AG04450 (cell line): ENCODE results near the gene HSD17B8. TPM values are rescaled to one million over a fixed set of nuclear protein-coding genes. Genes with fewer than 3 reads are reported as not detected.

ENCODE experiments used
- CTCF ChIA-PET: fragments of 300-600, 350-600 bp; formaldehyde crosslinking; extraction: SDS; loops from one replicate; lab custom pipeline; 2022; ENCODE audit warnings: antibody characterized with exemption, inconsistent platforms; lab: Charles Lee
- POLR2A ChIA-PET: fragments of 350-600 bp; formaldehyde crosslinking; extraction: SDS; loops from one replicate; lab custom pipeline; 2021; ENCODE audit warnings: antibody characterized with exemption, inconsistent platforms; lab: Yijun Ruan, JAX
- DNase-seq: peaks from one replicate; pipeline ENCODE4 v3.0.0-alpha.2; 2011; ENCODE audit warnings: low read depth, low spot score
- H3K27ac ChIP-seq: one replicate; pipeline ENCODE4 v1.5.1; 2012; ENCODE audit warnings: low read depth, low read length, control low read depth
- H3K27me3 ChIP-seq: one replicate; pipeline ENCODE4 v1.6.0; 2012; ENCODE audit warnings: low read length; ENCODE audit not compliant: control insufficient read depth, insufficient read depth
- H3K4me3 ChIP-seq: 2 replicates; pipeline ENCODE4 v1.5.1; 2011; ENCODE audit warnings: mild to moderate bottlenecking, low read depth, low read length, control low read depth
- H3K9me3 ChIP-seq: 2 replicates; pipeline ENCODE4 v1.5.1; 2012; ENCODE audit warnings: low read length; ENCODE audit not compliant: control insufficient read depth, insufficient read depth
- CTCF ChIP-seq: IDR thresholded peaks from 2 replicates; pipeline ENCODE4 v1.5.1; 2011; ENCODE audit warnings: low read depth, low read length, control low read depth, inconsistent platforms
- polyA plus RNA-seq: library from polyadenylated mRNA; depleted of rRNA; stranded (reverse); fragments of >200 nt; gene quantifications from 2 replicates; pipeline ENCODE4 v1.2.3, GENCODE V29; 2011

The HSD17B8 gene
- polyA plus RNA-seq, 1 experiment, result 4.9 TPM

GRCh38 chr6:33173535-33174180 is 30.8 kb upstream of the HSD17B8 start:
- no peak for DNase-seq
- Histone ChIP-seq H3K27ac (no peak overlapping the region), H3K4me3 (no peak overlapping the region), H3K27me3 (peaks cover 19% of the 10 kb centered on the region), H3K9me3 (no peaks in the 10 kb centered on the region; the same call in 1 of the 2 replicates)
- POLR2A ChIA-PET, result no interaction called here
- CTCF ChIA-PET, result interaction anchor here (0.6 to 1.7 kb wide), 7 partner anchors 9 to 288 kb away, joined by 3 to 6 read pairs (median 5); partner anchors contain the start of gene HLA-DMA
- no peak for TF ChIP-seq CTCF

- H3K9me3 ChIP-seq, result no peaks in the 10 kb centered on the region; the same call in 1 of the 2 replicates
- H3K27ac ChIP-seq, result no peak overlapping the region
- CTCF ChIA-PET, result no interaction called here
- DNase-seq, result no peak
- POLR2A ChIA-PET, result no interaction called here
- TF ChIP-seq CTCF, result no peak
- no peak overlapping the region for H3K4me3 ChIP-seq
- H3K27me3 ChIP-seq, result peaks cover 21% of the 10 kb centered on the region
Observed at GRCh38 chr6:33174784-33175183, 29.7 kb upstream of the HSD17B8 start.

- no peak for DNase-seq
- H3K9me3 ChIP-seq, result no peaks in the 10 kb centered on the region; the same call in 1 of the 2 replicates
- no peak overlapping the region for H3K4me3 ChIP-seq
- POLR2A ChIA-PET, result no interaction called here
- CTCF ChIA-PET, result interaction anchor here (0.6 kb wide), 1 partner anchor 232 kb away, joined by 6 read pairs; no protein-coding TSS in a partner anchor
- peaks cover 24% of the 10 kb centered on the region for H3K27me3 ChIP-seq
- peak; percentile 17; the same call in 1 of the 2 replicates for TF ChIP-seq CTCF
- no peak overlapping the region for H3K27ac ChIP-seq
Observed at GRCh38 chr6:33175436-33176069, 28.9 kb upstream of the HSD17B8 start.

GRCh38 chr6:33176906-33177305 is 27.5 kb upstream of the HSD17B8 start:
- H3K4me3 ChIP-seq, result no peak overlapping the region
- H3K27ac ChIP-seq, result no peak overlapping the region
- no peak for TF ChIP-seq CTCF
- H3K27me3 ChIP-seq, result peaks cover 24% of the 10 kb centered on the region
- POLR2A ChIA-PET, result no interaction called here
- CTCF ChIA-PET, result no interaction called here
- no peak for DNase-seq
- H3K9me3 ChIP-seq, result no peaks in the 10 kb centered on the region; the same call in 1 of the 2 replicates
